SK-N-SH (cell line): ENCODE measurements around the gene ANO2. TPM values are rescaled to one million over a fixed set of nuclear protein-coding genes. Genes with fewer than 3 reads are reported as not detected.

Experiments used
- CTCF ChIA-PET: fragments of 300-600, 350-600 bp; formaldehyde crosslinking; extraction: SDS; loops from one replicate; lab custom pipeline; 2021; lab: Yijun Ruan, JAX
- POLR2A ChIA-PET: fragments of 350-600 bp; sonication (Branson Sonifier 250); formaldehyde crosslinking; extraction: SDS; loops from one replicate; lab custom pipeline; 2020; ENCODE audit warnings: antibody characterized with exemption, inconsistent platforms; lab: Yijun Ruan, JAX
- DNase-seq: peaks from one replicate; pipeline ENCODE4 v3.0.0; 2012
- H2AFZ ChIP-seq: fragments of 200-600 bp; sonication (generic); 2 replicates; pipeline ENCODE4 v1.8.1; 2016; ENCODE audit warnings: antibody characterized with exemption, mild to moderate bottlenecking, low read depth
- H3F3A ChIP-seq: fragments of 200-600 bp; sonication (generic); replicated peaks from 2 replicates; pipeline ENCODE3; 2016; ENCODE audit warnings: antibody characterized with exemption, mild to moderate bottlenecking; ENCODE audit not compliant: insufficient read depth
- H3K27ac ChIP-seq, 2 experiments: fragments of 200-500 bp in 1 of 2; fragments of 200-600 bp in 1 of 2; sonication (Bioruptor generic) in 1 of 2; sonication (generic), shearing (Covaris generic) in 1 of 2; 2 replicates each; pipeline versions ENCODE4 v1.5.1 to v1.6.1; 2014 to 2016; ENCODE audit warnings: low read depth in 2 of 2, inconsistent platforms in 1 of 2, low read length in 1 of 2, mild to moderate bottlenecking in 1 of 2, mixed read lengths in 1 of 2
- H3K27me3 ChIP-seq: fragments of 200-600 bp; sonication (generic), shearing (Covaris generic); 2 replicates; pipeline ENCODE4 v1.6.1; 2016; ENCODE audit warnings: mixed run types; ENCODE audit not compliant: insufficient read depth
- H3K36me3 ChIP-seq, 2 experiments: fragments of 200-500 bp in 1 of 2; fragments of 200-600 bp in 1 of 2; sonication (Bioruptor generic) in 1 of 2; sonication (generic) in 1 of 2; replicated peaks in 1 of 2; 2 replicates each; pipeline versions ENCODE3 to v1.5.1; 2014 to 2016; ENCODE audit warnings: low read length in 1 of 2, mild to moderate bottlenecking in 1 of 2; ENCODE audit not compliant: insufficient read depth in 2 of 2, control insufficient read depth in 1 of 2
- H3K4me1 ChIP-seq, 2 experiments: fragments of 200-500 bp in 1 of 2; fragments of 200-600 bp in 1 of 2; sonication (Bioruptor generic) in 1 of 2; sonication (generic), shearing (Covaris generic) in 1 of 2; 2 replicates each; pipeline versions ENCODE4 v1.5.1 to v1.6.1; 2014 to 2016; ENCODE audit warnings: low read depth in 1 of 2, low read length in 1 of 2, mixed run types in 1 of 2; ENCODE audit not compliant: insufficient read depth in 2 of 2, control insufficient read depth in 1 of 2
- H3K4me2 ChIP-seq: fragments of 200-600 bp; sonication (generic), shearing (Covaris generic); 2 replicates; pipeline ENCODE4 v1.6.1; 2017; ENCODE audit warnings: mixed run types
- H3K4me3 ChIP-seq, 2 experiments: fragments of 200-500 bp in 1 of 2; fragments of 200-600 bp in 1 of 2; sonication (Bioruptor generic) in 1 of 2; sonication (generic), shearing (Covaris generic) in 1 of 2; 2 replicates each; pipeline versions ENCODE4 v1.5.1 to v1.8.1; 2014 to 2016; ENCODE audit warnings: low read depth in 2 of 2, inconsistent platforms in 1 of 2, low read length in 1 of 2, mild to moderate bottlenecking in 1 of 2, mixed read lengths in 1 of 2, moderate library complexity in 1 of 2
- H3K79me2 ChIP-seq: fragments of 200-600 bp; sonication (generic); 2 replicates; pipeline ENCODE4 v1.8.1; 2017; ENCODE audit warnings: mild to moderate bottlenecking; ENCODE audit not compliant: insufficient read depth
- H3K9ac ChIP-seq: fragments of 200-600 bp; sonication (generic); 2 replicates; pipeline ENCODE4 v1.6.1; 2017; ENCODE audit warnings: mixed run types
- H3K9me2 ChIP-seq: fragments of 200-600 bp; sonication (generic); 2 replicates; pipeline ENCODE4 v1.6.1; 2017; ENCODE audit warnings: mixed run types
- H3K9me3 ChIP-seq: fragments of 200-600 bp; sonication (generic); 2 replicates; pipeline ENCODE4 v1.6.1; 2017; ENCODE audit warnings: mixed run types, mild to moderate bottlenecking, moderate library complexity
- H4K20me1 ChIP-seq: fragments of 200-600 bp; sonication (generic); 2 replicates; pipeline ENCODE4 v1.6.1; 2017; ENCODE audit warnings: mild to moderate bottlenecking, mixed run types; ENCODE audit not compliant: insufficient read depth
- CHD2 ChIP-seq: fragments of 150-350 bp; IDR thresholded peaks from 2 replicates; pipeline ENCODE4 v1.6.1; 2018; ENCODE audit warnings: low read length; ENCODE audit not compliant: partially characterized antibody
- ELF1 ChIP-seq: IDR thresholded peaks from 2 replicates; pipeline ENCODE4 v1.4.0; 2012
- EP300 ChIP-seq, 2 experiments: IDR thresholded peaks; 2 replicates each; pipeline versions ENCODE4 v1.4.0 to v1.6.1; 2012; ENCODE audit warnings: borderline replicate concordance in 1 of 2, low read depth in 1 of 2, low read length in 1 of 2
- EZH2phosphoT487 ChIP-seq: fragments of 200-600 bp; sonication (generic); IDR thresholded peaks from 2 replicates; pipeline ENCODE4 v1.6.1; 2017; ENCODE audit warnings: low read depth, mixed run types, mild to moderate bottlenecking, antibody characterized with exemption, moderate library complexity, borderline replicate concordance
- FOXJ3 ChIP-seq: sonication (generic); formaldehyde crosslinking; IDR thresholded peaks from 2 replicates; pipeline ENCODE4 v1.5.1; 2020; ENCODE audit warnings: mild to moderate bottlenecking, missing genetic modification reagents
- GABPA ChIP-seq: IDR thresholded peaks from 2 replicates; pipeline ENCODE4 v1.4.0; 2012; ENCODE audit warnings: low read depth, mild to moderate bottlenecking
- GATA2 ChIP-seq: sonication (generic); formaldehyde crosslinking; IDR thresholded peaks from 2 replicates; pipeline ENCODE4 v1.5.0; 2020; ENCODE audit warnings: mild to moderate bottlenecking, missing genetic modification reagents
- MEF2A ChIP-seq: IDR thresholded peaks from 2 replicates; pipeline ENCODE4 v1.4.0; 2012; ENCODE audit warnings: low read depth, borderline replicate concordance
- MXI1 ChIP-seq: IDR thresholded peaks from 2 replicates; pipeline ENCODE4 v1.6.1; 2012; ENCODE audit warnings: mild to moderate bottlenecking, low read depth, low read length, improper control_type of control experiment
- NFIC ChIP-seq: IDR thresholded peaks from 2 replicates; pipeline ENCODE4 v1.4.0; 2012; ENCODE audit warnings: borderline replicate concordance
- NRF1 ChIP-seq: IDR thresholded peaks from 2 replicates; pipeline ENCODE4 v1.6.1; 2012; ENCODE audit warnings: low read depth, mild to moderate bottlenecking, low read length
- RAD21 ChIP-seq: IDR thresholded peaks from 2 replicates; pipeline ENCODE4 v1.6.1; 2012; ENCODE audit warnings: mild to moderate bottlenecking, low read length
- RFX5 ChIP-seq: IDR thresholded peaks from 2 replicates; pipeline ENCODE4 v1.6.1; 2012; ENCODE audit warnings: mild to moderate bottlenecking, improper control_type of control experiment, low read length
- SMC3 ChIP-seq: IDR thresholded peaks from 2 replicates; pipeline ENCODE4 v1.6.1; 2012; ENCODE audit warnings: low read depth, low read length, improper control_type of control experiment
- TAF1 ChIP-seq: IDR thresholded peaks from 2 replicates; pipeline ENCODE4 v1.6.1; 2012; ENCODE audit warnings: low read depth, mild to moderate bottlenecking, low read length, moderate library complexity, borderline replicate concordance
- YY1 ChIP-seq: IDR thresholded peaks from 2 replicates; pipeline ENCODE4 v1.4.0; 2012; ENCODE audit warnings: low read depth, mild to moderate bottlenecking
- WGBS: methylation state at CpG from one replicate; pipeline ENCODE4 v1.1.6; 2017; ENCODE audit warnings: low lambda C conversion rate; 5-methylcytosine and 5-hydroxymethylcytosine counted together
- polyA plus RNA-seq, 3 experiments: library from polyadenylated mRNA; depleted of rRNA; stranded (reverse); fragments of >200 nt; gene quantifications; 2 replicates each; pipeline ENCODE4 v1.2.3, GENCODE V29; 2012
- TF ChIP-seq, protein P1 (sequence below): IDR thresholded peaks from 2 replicates; pipeline ENCODE4 v1.4.0; 2012; ENCODE audit warnings: low read depth
- TF ChIP-seq, protein P2 (sequence below): fragments of 150-350 bp; IDR thresholded peaks from 2 replicates; pipeline ENCODE4 v1.6.1; 2016; ENCODE audit warnings: mild to moderate bottlenecking, low read depth, low read length
- TF ChIP-seq, protein P3 (sequence below): IDR thresholded peaks from 2 replicates; pipeline ENCODE4 v1.4.0; 2012; ENCODE audit warnings: low read depth, borderline replicate concordance

Gene ANO2
- polyA plus RNA-seq, 1 of the 3 experiments (the other 2 are of a cell fraction) = not detected

DNA sequence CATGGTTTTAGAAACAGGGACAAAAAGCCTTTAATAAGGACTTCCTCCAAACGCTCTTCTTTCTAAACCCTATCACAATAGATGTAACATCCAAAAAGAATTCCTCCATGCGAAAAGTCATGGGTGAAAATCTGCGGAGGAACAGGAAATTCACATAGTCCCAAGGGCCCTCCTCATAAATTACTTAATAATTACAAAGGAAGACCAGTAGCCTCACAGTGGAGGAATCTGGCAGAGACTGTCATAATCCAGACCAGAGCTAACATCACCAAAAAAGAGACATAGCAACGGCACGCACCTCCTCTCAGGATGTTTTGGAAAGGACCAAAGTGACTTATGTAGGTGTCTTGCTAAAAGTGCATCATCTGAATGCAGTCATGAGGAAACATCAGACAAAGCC is 165.7 kb downstream of the ANO2 start:
- Histone ChIP-seq H2AFZ (no peak overlapping the region), H3K4me3 (no peak overlapping the region), H3K27ac (no peak overlapping the region), H3K9me3 (no peaks in the 10 kb centered on the region), H3K9me2 (no peaks in the 10 kb centered on the region), H3K36me3 (no peaks in the 10 kb centered on the region), H3K4me2 (no peak overlapping the region), H4K20me1 (no peaks in the 10 kb centered on the region), H3K9ac (no peak overlapping the region), H3K27me3 (no peaks in the 10 kb centered on the region; the same call in 1 of the 2 replicates), H3K79me2 (no peaks in the 10 kb centered on the region), H3F3A (no peaks in the 10 kb centered on the region), H3K4me1 (no peaks in the 10 kb centered on the region)
- DNase-seq = no peak
- TF ChIP-seq MEF2A (no peak), MXI1 (no peak), FOXJ3 (no peak), GABPA (no peak), NFIC (no peak), RAD21 (no peak)
- POLR2A ChIA-PET = no interaction called here
- CTCF ChIA-PET = no interaction called here
- 13% methylated on average over 5 of the region's 5 CpGs for WGBS

DNA sequence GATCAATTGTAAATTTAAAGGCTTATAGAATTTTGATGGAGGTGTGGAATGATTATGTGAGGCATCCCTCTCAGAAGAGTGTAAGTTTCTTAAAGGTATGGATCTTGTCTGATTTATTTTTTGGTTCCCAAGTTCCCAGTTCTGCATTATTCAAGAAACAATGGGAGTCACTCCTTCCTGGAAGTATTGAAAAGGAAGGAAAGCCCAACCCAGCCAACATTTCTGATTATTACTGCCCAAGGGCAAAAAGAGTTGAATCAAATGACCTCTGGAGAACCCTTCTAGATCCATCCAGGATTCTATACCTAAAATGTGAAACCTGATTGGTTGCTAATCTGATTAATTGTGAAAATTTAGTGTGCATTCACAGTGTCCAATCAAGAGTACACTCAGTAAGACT is 166.2 kb downstream of the ANO2 start:
- Histone ChIP-seq H3K36me3 (no peaks in the 10 kb centered on the region), H3K4me3 (no peak overlapping the region), H3K27ac (no peak overlapping the region), H3K9me2 (no peaks in the 10 kb centered on the region), H3K27me3 (no peaks in the 10 kb centered on the region; the same call in 1 of the 2 replicates), H3K9ac (no peak overlapping the region), H3F3A (no peaks in the 10 kb centered on the region), H4K20me1 (no peaks in the 10 kb centered on the region), H2AFZ (no peak overlapping the region), H3K4me2 (no peak overlapping the region), H3K79me2 (no peaks in the 10 kb centered on the region), H3K4me1 (no peaks in the 10 kb centered on the region), H3K9me3 (no peaks in the 10 kb centered on the region)
- POLR2A ChIA-PET = no interaction called here
- TF ChIP-seq, protein P1, sequence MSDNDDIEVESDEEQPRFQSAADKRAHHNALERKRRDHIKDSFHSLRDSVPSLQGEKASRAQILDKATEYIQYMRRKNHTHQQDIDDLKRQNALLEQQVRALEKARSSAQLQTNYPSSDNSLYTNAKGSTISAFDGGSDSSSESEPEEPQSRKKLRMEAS = no peak
- no peak for TF ChIP-seq YY1
- no peak for TF ChIP-seq EP300 (IDR thresholded peaks at IDR 0.05; ENCODE audit: borderline replicate concordance in 1 of 2, low read depth in 1 of 2, low read length in 1 of 2)
- TF ChIP-seq NFIC = no peak
- no peak for TF ChIP-seq RFX5
- TF ChIP-seq, protein P2, sequence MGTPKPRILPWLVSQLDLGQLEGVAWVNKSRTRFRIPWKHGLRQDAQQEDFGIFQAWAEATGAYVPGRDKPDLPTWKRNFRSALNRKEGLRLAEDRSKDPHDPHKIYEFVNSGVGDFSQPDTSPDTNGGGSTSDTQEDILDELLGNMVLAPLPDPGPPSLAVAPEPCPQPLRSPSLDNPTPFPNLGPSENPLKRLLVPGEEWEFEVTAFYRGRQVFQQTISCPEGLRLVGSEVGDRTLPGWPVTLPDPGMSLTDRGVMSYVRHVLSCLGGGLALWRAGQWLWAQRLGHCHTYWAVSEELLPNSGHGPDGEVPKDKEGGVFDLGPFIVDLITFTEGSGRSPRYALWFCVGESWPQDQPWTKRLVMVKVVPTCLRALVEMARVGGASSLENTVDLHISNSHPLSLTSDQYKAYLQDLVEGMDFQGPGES = no peak
- no peak for TF ChIP-seq SMC3
- no peak for TF ChIP-seq ELF1
- no peak for DNase-seq
- CTCF ChIA-PET = no interaction called here

DNA sequence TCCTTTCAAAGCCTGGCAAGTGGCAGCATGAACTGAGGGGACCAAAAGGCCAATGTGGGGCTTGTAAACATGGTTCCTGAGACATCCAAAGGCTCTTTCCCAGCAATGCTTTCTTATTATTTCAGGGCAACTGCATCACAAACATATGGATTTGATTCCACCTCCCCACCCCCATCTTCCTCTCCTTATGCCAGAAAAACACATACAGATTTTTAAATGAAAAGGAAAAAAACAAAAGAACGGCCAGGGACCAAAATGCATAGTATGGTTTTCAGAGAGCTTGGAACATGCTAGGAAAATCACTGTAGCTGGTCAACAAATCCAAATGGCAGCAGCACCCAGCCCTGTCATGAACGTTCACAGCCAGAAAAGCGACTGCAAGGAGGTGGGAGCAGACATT is 167.6 kb downstream of the ANO2 start:
- Histone ChIP-seq H3K27me3 (no peaks in the 10 kb centered on the region; the same call in 1 of the 2 replicates), H3F3A (no peaks in the 10 kb centered on the region), H3K9ac (no peak overlapping the region), H2AFZ (no peak overlapping the region), H3K4me2 (no peak overlapping the region), H3K4me1 (no peaks in the 10 kb centered on the region), H3K9me3 (no peaks in the 10 kb centered on the region), H3K79me2 (no peaks in the 10 kb centered on the region), H3K27ac (no peak overlapping the region), H3K4me3 (no peak overlapping the region), H3K36me3 (no peaks in the 10 kb centered on the region), H4K20me1 (no peaks in the 10 kb centered on the region), H3K9me2 (no peaks in the 10 kb centered on the region)
- TF ChIP-seq EZH2phosphoT487 (no peak), MEF2A (no peak), YY1 (no peak), TAF1 (no peak), RAD21 (no peak), EP300 (IDR thresholded peaks at IDR 0.05; ENCODE audit: borderline replicate concordance in 1 of 2, low read depth in 1 of 2, low read length in 1 of 2) (no peak), RFX5 (no peak), CHD2 (no peak), NFIC (no peak), GATA2 (CRISPR knock-in tag) (no peak), NRF1 (no peak)
- TF ChIP-seq, protein P3, sequence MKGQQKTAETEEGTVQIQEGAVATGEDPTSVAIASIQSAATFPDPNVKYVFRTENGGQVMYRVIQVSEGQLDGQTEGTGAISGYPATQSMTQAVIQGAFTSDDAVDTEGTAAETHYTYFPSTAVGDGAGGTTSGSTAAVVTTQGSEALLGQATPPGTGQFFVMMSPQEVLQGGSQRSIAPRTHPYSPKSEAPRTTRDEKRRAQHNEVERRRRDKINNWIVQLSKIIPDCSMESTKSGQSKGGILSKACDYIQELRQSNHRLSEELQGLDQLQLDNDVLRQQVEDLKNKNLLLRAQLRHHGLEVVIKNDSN = no peak
- ChIA-PET POLR2A (interaction anchor here (0.6 kb wide), 1 partner anchor 110 kb away, joined by 4 read pairs; no protein-coding TSS in a partner anchor), CTCF (interaction anchor here (1.2 to 1.8 kb wide), 2 partner anchors 11 to 33 kb away, joined by 3 to 8 read pairs; no protein-coding TSS in a partner anchor)
- DNase-seq = no peak
- 0% methylated on average over 3 of the region's 3 CpGs for WGBS
